Stimulated activated CD4-positive, alpha-beta T cell treated with anti-CD3 and anti-CD28 coated beads, Interleukin-15, amount 100 ng/mL, for 1 hour (primary cell): ENCODE results near the gene LPAR5.
"Not testable (repeated sequence)": the region's sequence is repeated elsewhere in the genome, so short reads cannot be mapped to it uniquely, and the experiment has no call there.

Source experiments
- DNase-seq, 2 donors: peaks; one replicate each; pipeline ENCODE4 v3.0.0-alpha.2; 2020; ENCODE audit warnings: low read depth in 1 of 2, low spot score in 1 of 2

Gene LPAR5

GRCh38 chr12:6607751-6608591 lies 27.8 kb downstream of the LPAR5 start:
- DNase-seq = no peak

DNA sequence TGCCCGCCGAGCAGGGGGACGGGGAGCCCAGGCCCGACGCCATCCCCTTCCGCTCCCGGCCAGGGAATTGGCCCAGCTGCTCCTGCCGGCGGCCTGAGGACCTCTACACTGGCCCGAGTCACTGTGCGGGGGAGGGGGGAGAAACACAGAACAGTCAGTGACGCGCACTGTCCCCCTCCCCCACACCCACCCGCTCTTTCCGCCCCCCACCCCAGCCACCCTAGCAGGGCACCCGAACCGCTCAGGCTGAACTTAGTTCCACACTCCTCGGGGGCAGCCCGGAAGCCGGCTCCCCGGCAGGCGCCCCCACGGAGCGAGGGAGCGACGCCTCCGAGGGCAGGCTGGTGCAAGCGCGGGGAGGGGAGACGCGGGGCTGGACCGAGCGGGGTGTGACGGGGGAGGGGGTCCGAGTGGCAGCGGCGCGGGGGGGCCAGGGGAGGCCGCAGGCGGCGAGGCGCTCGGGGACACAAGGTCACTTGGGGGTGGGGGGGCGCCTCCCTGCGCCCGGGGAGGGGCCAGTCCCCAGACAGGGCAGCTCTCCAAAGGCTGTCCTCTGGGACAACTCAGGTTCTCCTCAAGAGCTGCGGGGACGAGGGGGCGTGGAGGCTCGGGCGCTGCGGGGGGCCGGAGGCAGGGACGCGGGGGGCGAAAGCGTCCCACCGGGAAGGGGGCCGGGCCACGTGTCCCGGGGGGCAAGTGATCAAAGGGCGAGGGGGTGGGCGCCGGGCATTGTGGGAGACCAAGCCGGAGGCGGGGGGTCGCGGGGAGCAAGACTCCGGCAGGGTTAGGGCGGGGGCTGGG lies 29.2 kb downstream of the LPAR5 start:
- peak; percentile 37 to 55 for DNase-seq

DNA sequence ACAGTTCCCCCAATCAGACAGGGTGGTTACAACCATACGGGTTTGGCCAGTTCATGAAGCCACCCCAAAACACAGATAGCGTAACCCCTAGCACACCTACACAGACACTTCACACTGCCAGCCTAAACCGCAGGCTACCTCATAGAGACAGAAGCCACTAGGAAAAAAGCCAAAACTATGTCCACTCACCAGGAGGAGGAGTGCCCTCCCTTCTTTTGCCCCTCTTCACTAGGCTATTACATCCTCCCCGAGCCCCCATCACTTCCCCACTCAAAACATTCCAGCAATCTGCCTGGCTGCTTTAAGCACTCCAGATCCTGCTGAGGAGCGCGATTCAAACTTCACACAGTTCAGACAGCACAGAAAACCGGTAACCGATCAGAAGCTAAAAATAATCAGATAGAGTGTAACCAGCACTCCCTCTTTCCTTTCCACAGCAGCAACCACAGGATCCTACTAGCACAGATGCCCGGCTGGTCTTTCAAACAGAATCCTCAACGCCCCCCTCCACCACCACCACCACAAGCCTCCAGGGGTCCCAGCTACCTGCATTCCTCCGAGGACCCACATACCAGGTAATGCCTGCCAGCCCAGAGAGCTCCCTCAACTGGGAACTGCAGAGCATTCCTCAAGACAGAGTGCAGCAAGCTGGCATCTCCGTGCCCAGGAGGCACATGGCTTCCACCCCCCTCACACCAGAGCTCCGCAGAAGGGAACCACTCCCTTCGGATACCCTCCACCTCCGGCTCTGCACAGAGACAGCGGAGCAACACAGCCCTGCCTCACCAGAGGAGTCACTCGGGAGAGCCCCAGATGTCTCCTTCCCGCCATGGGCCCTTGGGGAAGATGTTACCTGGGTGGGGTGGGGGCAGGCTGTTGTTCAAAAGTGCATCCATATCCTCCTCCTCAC lies 30.1 kb downstream of the LPAR5 start:
- DNase-seq = no peak

- DNase-seq = no peak
Observed at GRCh38 chr12:6604259-6605029, 31.3 kb downstream of the LPAR5 start.

DNA sequence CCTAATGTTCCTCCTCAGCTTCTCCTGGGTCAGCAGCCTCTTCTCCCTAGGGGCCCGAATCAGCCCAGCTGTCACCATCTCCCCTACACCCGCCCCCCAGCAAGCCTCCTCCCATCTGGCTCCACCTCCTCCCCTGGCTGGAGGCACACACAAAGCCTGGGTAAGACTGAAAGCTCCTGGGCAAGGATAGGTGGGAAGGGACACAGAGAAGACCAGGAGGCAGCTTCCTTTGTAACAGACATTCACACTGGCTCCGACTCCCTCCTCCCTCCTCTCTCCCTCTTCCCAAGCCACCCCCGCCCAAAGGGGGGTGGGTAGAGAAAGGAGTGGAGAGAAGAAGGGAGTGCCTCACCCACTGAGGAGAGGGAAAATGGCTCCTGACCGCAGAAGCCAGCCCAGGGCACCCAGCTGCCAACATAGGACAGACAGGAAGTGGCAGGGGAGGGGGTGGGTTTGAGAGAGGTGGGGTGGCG lies 32.6 kb downstream of the LPAR5 start:
- no peak for DNase-seq

- DNase-seq = no peak
Observed at GRCh38 chr12:6602526-6602925, 33.2 kb downstream of the LPAR5 start.

DNA sequence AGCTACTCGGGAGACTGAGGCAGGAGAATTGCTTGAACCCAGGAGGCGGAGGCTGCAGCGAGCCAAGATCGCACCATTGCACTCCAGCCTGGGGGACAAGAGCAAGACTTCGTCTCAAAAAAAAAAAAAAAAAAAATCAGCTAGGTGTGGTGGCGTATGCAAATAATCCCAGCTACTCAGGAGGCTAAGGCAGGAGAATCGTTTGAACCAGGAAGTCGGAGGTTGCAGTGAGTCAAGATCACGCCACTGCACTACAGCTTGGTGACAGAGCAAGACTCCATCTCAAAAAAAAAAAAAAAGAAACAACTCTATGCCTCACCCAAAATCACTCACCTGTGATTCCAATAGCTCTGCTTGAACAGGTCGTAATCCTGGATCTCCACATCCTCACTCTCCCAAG lies 40.1 kb downstream of the LPAR5 start:
- not testable (repeated sequence) for DNase-seq

DNA sequence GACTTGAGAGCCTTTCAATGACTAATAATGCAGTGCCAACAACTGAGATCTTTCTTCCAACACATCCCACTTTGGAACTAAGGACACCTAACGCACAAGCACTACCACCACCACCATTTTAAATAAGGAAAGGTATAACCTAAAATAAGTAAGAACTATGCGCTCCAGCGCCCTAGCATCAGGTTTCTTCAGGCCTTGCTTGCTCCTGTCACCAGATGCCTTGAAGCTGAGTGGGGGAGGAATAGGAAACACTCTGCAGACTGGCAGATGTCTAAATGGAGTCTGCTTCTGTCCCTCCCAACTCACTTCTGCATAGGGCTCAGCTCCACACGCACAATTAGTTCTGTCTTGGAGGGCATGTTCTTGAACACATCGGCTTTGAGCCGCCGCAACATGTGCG lies 43.7 kb downstream of the LPAR5 start:
- DNase-seq = no peak

- DNase-seq = not testable (repeated sequence)
Observed at GRCh38 chr12:6586569-6586968, 49.2 kb downstream of the LPAR5 start.

DNA sequence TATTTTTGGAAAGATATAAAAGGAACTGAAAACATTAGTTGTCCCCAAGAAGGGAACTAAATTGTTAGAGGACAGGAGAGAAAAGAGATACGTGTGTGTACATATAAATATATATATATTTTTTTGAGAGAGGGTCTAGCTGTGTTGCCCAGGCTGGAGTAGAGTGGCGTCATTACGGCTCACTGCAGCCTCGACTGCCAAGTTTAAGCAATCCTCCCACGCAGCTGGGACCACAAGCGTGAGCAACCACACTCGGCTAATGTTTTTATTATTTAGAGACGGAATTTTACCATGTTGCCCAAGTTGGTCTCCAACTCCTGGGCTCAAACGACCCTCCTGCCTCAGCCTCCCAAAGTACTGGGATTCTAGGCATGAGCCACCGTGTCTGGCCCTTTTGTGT lies 51.5 kb downstream of the LPAR5 start:
- DNase-seq = no peak

- no peak for DNase-seq
Observed at GRCh38 chr12:6582959-6583358, 52.8 kb downstream of the LPAR5 start.

GRCh38 chr12:6582196-6582595 lies 53.6 kb downstream of the LPAR5 start:
- DNase-seq = no peak

DNA sequence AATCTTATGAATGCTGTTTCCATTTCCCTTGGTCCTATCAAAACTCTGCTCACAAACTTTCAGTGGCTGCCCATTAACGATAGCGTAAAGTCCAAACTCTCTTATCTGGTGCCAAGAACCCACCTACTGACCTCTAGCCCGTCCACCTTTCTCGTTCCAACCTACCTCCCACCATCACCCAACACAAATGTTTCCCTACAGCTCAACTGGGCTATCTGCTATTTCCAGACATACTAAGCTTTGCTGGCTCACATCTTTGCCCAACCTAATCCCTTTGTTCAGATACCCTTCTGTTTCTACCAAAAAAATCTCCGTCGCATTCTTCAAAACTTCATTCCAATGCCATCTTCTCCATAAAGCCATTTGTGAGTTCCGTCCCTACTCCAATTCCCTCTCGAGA lies 60.1 kb downstream of the LPAR5 start:
- no peak for DNase-seq

- no peak for DNase-seq
Observed at GRCh38 chr12:6574576-6575295, 61.0 kb downstream of the LPAR5 start.

GRCh38 chr12:6573001-6573400 lies 62.8 kb downstream of the LPAR5 start:
- DNase-seq = no peak

DNA sequence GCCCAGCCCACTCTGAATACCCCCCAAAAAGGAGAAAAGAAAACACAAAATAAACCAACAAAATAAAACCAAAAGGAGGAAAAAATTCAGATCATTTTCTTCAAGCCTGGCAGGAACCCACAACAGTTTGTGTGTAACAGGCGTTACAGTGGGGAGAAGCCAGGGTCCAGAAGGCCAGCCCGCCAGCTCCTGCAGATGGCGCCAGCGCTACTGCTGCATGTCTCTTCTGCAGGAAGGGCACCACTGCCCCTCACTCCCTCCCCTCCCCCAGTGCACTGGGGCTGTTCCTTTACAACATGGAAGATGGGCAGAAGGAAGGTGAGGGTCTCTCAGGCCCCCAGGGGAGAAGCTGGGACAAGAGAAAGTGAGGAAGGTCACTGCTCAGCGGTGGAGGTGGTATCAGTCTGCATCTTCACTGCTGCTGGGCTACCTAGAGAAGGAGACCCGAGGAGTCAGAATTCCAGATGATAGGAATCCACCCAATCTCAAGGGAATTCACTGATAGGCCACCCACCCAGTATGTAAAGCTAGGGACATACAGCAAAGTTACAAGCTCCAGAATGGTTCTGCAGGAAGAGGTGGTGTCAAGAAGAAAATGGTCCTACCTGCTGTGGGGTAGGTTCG lies 65.4 kb downstream of the LPAR5 start:
- peak in 1 of 2 donors; percentile 33 for DNase-seq

GRCh38 chr12:6569786-6570185 lies 66.0 kb downstream of the LPAR5 start:
- DNase-seq = no peak

GRCh38 chr12:6569312-6569711 lies 66.4 kb downstream of the LPAR5 start:
- DNase-seq = no peak
